ENCODE results near the gene ZNF8.

The ZNF8 gene

DNA sequence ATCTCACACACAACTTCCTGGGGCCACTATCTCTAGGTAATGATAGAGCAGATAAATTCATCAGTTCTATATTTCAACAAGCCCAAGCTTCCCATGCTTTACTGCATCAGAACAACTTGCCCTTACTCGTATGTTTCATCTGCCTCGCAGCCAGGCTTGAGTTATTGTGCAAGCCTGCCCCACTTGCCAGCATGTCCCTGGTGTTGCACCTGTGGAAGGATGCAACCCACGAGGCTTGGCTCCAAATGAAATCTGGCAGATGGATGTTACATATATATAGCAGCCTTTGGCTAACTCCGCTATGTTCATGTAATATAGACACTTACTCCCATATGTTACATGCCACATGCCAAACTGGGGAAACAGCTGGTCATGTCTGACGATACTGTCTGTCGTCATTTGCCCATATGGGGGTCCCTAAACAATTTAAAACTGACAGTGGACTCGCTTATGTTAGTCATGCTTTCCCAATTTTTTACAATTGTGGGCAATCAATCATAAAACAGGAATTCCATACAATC lies 32.6 kb downstream of the ZNF8 start:
- Histone ChIP-seq H3K36me3 (replicated peaks; ENCODE audit: insufficient read depth, low read length) (peaks cover 29% of the 10 kb centered on the region), H3K4me3 (ENCODE audit: low read length) (no peak overlapping the region), H3K4me1 (ENCODE audit: low read length) (no peaks in the 10 kb centered on the region), H2AFZ (ENCODE audit: low read length) (no peak overlapping the region), H4K20me1 (ENCODE audit: insufficient read depth, low read length) (no peaks in the 10 kb centered on the region), H3K27me3 (replicated peaks; ENCODE audit: insufficient read depth, low read length) (no peaks in the 10 kb centered on the region), H3K9me2 (replicated peaks; ENCODE audit: insufficient read depth, low read length) (no peaks in the 10 kb centered on the region), H3K9ac (ENCODE audit: low read length) (no peak overlapping the region), H3F3A (ENCODE audit: insufficient read depth, low read length) (no peaks in the 10 kb centered on the region), H3K4me2 (ENCODE audit: low read depth, low read length) (no peak overlapping the region), H3K79me2 (ENCODE audit: low read length) (peaks cover 16% of the 10 kb centered on the region), H3K9me3 (replicated peaks; ENCODE audit: insufficient read depth, low read length) (no peaks in the 10 kb centered on the region), H3K27ac (ENCODE audit: low read length) (no peak overlapping the region)
- TF ChIP-seq EZH2phosphoT487 (IDR thresholded peaks at IDR 0.05; ENCODE audit: low read length) (no peak), EZH2 (optimal IDR thresholded peaks at IDR 0.05; ENCODE audit: low read depth, low read length) (no peak)
- TF ChIP-seq, protein P1, sequence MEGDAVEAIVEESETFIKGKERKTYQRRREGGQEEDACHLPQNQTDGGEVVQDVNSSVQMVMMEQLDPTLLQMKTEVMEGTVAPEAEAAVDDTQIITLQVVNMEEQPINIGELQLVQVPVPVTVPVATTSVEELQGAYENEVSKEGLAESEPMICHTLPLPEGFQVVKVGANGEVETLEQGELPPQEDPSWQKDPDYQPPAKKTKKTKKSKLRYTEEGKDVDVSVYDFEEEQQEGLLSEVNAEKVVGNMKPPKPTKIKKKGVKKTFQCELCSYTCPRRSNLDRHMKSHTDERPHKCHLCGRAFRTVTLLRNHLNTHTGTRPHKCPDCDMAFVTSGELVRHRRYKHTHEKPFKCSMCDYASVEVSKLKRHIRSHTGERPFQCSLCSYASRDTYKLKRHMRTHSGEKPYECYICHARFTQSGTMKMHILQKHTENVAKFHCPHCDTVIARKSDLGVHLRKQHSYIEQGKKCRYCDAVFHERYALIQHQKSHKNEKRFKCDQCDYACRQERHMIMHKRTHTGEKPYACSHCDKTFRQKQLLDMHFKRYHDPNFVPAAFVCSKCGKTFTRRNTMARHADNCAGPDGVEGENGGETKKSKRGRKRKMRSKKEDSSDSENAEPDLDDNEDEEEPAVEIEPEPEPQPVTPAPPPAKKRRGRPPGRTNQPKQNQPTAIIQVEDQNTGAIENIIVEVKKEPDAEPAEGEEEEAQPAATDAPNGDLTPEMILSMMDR (IDR thresholded peaks at IDR 0.05; ENCODE audit: low read length): no peak
- DNase-seq: no peak

DNA sequence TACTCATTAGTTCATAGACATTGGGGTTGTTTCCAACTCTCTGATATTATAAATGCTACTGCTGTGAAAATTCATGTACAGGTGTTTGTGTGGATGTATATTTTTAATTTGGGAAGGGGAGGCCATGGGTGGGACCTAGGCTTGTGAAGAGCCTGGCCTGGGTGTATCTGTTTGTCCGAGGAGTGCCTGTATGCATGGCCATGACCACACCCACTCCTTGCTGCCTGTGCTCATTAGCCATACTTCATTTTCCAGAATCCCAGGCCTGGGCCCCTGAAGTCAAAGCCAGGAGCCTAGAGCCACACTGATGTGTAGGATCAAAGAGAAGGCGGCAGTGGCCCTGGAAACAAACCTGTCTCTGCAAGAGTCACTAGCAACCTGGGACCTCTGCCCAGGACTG lies 36.8 kb downstream of the ZNF8 start:
- H4K20me1 ChIP-seq (ENCODE audit: insufficient read depth, low read length): no peaks in the 10 kb centered on the region

DNA sequence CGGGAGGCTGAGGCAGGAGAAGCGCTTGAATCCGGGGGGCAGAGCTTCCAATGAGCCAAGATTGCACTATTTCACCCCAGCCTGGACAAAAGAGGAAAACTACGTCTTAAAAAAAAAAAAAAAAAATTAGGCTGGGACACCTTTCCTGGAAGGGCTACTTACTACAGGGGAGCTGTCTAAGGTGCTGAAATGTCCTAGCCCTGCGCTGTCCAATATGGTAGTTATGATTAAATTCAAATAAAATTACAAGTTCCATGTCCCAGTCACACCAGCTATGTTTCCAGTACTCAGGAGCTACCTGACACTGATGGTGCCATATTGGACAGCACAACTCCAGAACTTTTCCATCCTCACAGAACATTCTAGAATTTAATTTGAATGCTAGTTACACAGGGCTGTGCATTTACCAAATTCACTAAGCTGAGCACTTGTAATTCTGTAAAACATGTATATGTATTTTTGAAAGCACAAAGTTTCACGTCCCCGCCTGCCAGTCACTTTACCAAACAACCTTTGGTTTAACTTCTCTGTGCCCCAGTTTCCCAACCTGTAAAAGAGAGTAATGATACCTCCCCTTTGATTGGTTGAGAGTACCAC lies 38.8 kb downstream of the ZNF8 start:
- Histone ChIP-seq H3K4me3 (ENCODE audit: low read length) (no peak overlapping the region), H2AFZ (ENCODE audit: low read length) (no peak overlapping the region), H3K9me2 (replicated peaks; ENCODE audit: insufficient read depth, low read length) (no peaks in the 10 kb centered on the region), H3K4me1 (ENCODE audit: low read length) (no peaks in the 10 kb centered on the region), H3K79me2 (ENCODE audit: low read length) (no peaks in the 10 kb centered on the region), H3K36me3 (replicated peaks; ENCODE audit: insufficient read depth, low read length) (peaks cover 4% of the 10 kb centered on the region; the same call in 1 of the 2 replicates), H3K27ac (ENCODE audit: low read length) (no peak overlapping the region), H3K27me3 (replicated peaks; ENCODE audit: insufficient read depth, low read length) (no peaks in the 10 kb centered on the region), H3K9me3 (replicated peaks; ENCODE audit: insufficient read depth, low read length) (no peaks in the 10 kb centered on the region), H3K4me2 (ENCODE audit: low read depth, low read length) (no peak overlapping the region), H3K9ac (ENCODE audit: low read length) (no peak overlapping the region), H4K20me1 (ENCODE audit: insufficient read depth, low read length) (no peaks in the 10 kb centered on the region), H3F3A (ENCODE audit: insufficient read depth, low read length) (no peaks in the 10 kb centered on the region)
- TF ChIP-seq, protein P1 (IDR thresholded peaks at IDR 0.05; ENCODE audit: low read length): no peak
- no peak for TF ChIP-seq EZH2 (optimal IDR thresholded peaks at IDR 0.05; ENCODE audit: low read depth, low read length)
- no peak for TF ChIP-seq EZH2phosphoT487 (IDR thresholded peaks at IDR 0.05; ENCODE audit: low read length)
- peak; percentile 11 for DNase-seq

More for the DNA sequence above, 36.8 kb downstream of the ZNF8 start:
- no peak for DNase-seq
- Histone ChIP-seq H3K9me3 (replicated peaks; ENCODE audit: insufficient read depth, low read length) (no peaks in the 10 kb centered on the region), H3K4me3 (ENCODE audit: low read length) (no peak overlapping the region), H2AFZ (ENCODE audit: low read length) (no peak overlapping the region), H3K4me2 (ENCODE audit: low read depth, low read length) (no peak overlapping the region), H3K79me2 (ENCODE audit: low read length) (no peaks in the 10 kb centered on the region), H3K4me1 (ENCODE audit: low read length) (no peaks in the 10 kb centered on the region), H3F3A (ENCODE audit: insufficient read depth, low read length) (no peaks in the 10 kb centered on the region), H3K36me3 (replicated peaks; ENCODE audit: insufficient read depth, low read length) (peaks cover 14% of the 10 kb centered on the region; the same call in 1 of the 2 replicates), H3K9me2 (replicated peaks; ENCODE audit: insufficient read depth, low read length) (no peaks in the 10 kb centered on the region), H3K9ac (ENCODE audit: low read length) (no peak overlapping the region), H3K27me3 (replicated peaks; ENCODE audit: insufficient read depth, low read length) (no peaks in the 10 kb centered on the region), H3K27ac (ENCODE audit: low read length) (no peak overlapping the region)
- no peak for TF ChIP-seq EZH2phosphoT487 (IDR thresholded peaks at IDR 0.05; ENCODE audit: low read length)

DNA sequence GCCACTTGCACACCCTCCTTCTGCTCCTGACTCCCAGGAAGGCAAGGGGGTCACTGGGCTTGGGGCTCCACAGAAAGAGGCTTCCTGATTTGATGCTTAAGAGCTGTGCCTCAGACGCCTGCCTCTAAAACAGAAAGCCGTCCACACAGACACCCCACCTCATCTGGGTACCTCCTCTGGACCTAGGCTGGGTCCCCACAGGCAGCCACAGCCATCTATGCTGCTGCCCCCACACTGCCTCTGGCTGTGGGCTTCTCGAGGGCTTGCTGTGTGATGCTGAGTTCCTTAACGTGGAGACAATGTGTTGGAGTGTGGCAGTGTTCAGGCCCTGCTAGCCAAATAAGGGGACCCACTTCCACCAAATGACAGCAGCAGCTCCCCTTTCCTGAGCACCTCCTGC lies 39.5 kb downstream of the ZNF8 start:
- Histone ChIP-seq H3K9ac (ENCODE audit: low read length) (no peak overlapping the region), H3K79me2 (ENCODE audit: low read length) (no peaks in the 10 kb centered on the region), H3F3A (ENCODE audit: insufficient read depth, low read length) (no peaks in the 10 kb centered on the region), H3K4me1 (ENCODE audit: low read length) (no peaks in the 10 kb centered on the region), H3K27ac (ENCODE audit: low read length) (no peak overlapping the region), H3K9me3 (replicated peaks; ENCODE audit: insufficient read depth, low read length) (no peaks in the 10 kb centered on the region), H3K36me3 (replicated peaks; ENCODE audit: insufficient read depth, low read length) (no peaks in the 10 kb centered on the region), H2AFZ (ENCODE audit: low read length) (no peak overlapping the region), H3K27me3 (replicated peaks; ENCODE audit: insufficient read depth, low read length) (no peaks in the 10 kb centered on the region), H3K9me2 (replicated peaks; ENCODE audit: insufficient read depth, low read length) (no peaks in the 10 kb centered on the region), H3K4me3 (ENCODE audit: low read length) (no peak overlapping the region), H3K4me2 (ENCODE audit: low read depth, low read length) (no peak overlapping the region), H4K20me1 (ENCODE audit: insufficient read depth, low read length) (no peaks in the 10 kb centered on the region)
- DNase-seq: no peak
- TF ChIP-seq EZH2phosphoT487 (IDR thresholded peaks at IDR 0.05; ENCODE audit: low read length): no peak
- TF ChIP-seq, protein P1 (IDR thresholded peaks at IDR 0.05; ENCODE audit: low read length): no peak
